Sciatic nerve (tissue), 2 donors: Measurements from ENCODE around the gene HYAL2. TPM values are rescaled to one million over a fixed set of nuclear protein-coding genes. Genes with fewer than 3 reads are reported as not detected.

ENCODE experiments used
- ATAC-seq: fragments of 200-7000 bp; cut with Tn5 transposase; one replicate; pipeline ENCODE4 v1.9.1; 2020; ENCODE audit warnings: mild to moderate bottlenecking, moderate library complexity
- DNase-seq: peaks from one replicate; pipeline ENCODE4 v3.0.0-alpha.2; 2020; ENCODE audit warnings: low spot score
- intact Hi-C: fragments of 100-400 bp; cut with DNase I; formaldehyde crosslinking; loops from one replicate; pipeline ENCODE4 v1.14.2; 2022
- total RNA-seq: library from RNA; stranded (reverse); fragmentation: NEBNext Ultra II Directional; extraction: Animal tissue kit (Norgen Biotek cat#: 25700); gene quantifications from one replicate; pipeline ENCODE4 v1.2.1, GENCODE V29; 2021
- donor health status: DM: no; HTN: no; CAD: no.
- donor health status: DM: no; HTN: no; CAD: no.

Gene HYAL2
- total RNA-seq, 1 donor from 2014 or later = 48.8 TPM

DNA sequence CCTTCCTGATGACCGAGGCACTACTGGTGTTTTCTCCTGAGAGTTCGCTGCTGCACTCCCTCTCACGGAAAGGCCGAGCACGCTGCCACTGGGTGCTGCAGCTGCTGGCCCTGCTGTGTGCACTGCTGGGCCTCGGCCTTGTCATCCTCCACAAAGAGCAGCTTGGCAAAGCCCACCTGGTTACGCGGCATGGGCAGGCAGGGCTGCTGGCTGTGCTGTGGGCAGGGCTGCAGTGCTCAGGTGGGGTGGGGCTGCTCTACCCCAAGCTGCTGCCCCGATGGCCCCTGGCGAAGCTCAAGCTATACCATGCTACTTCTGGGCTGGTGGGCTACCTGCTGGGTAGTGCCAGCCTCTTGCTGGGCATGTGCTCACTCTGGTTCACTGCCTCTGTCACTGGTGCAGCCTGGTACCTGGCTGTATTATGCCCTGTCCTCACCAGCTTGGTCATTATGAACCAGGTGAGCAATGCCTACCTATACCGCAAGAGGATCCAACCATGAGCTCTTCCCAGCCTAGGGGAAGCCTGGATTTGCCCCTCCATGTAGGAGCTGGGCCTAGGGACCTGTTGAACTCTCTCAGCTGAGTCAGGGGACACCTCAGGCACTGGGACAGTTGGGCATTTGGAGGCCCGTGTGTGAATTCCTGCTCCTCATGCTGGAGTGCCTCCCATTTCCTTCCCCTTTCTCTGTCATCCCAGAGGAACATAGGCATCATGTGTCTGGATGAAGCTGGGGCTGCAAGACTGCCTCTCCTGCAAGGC, 30.9 kb upstream of the HYAL2 start:
- no peak for DNase-seq
- intact Hi-C loops = no loop called here
- no peak for ATAC-seq

DNA sequence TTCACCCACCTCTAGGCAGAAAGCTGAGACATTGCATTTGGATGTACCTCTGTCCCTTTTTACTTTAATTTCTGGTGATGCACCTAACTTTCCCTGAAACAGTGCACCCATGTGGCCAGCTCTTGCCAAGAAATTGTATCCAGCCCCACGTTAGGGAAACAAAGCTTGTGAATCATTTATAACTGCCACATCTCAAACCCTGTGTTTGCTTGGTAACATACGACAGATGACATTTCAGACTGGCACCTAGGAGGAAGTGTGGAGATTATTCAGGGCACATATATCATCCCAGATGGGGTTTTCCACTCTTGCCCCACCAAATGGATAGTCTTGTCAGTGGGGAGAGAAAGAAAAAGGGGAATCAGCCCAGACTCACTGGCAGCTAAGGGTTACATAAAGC, 30.2 kb upstream of the HYAL2 start:
- ATAC-seq (no peak), DNase-seq (no peak)
- intact Hi-C loops = no loop called here

DNA sequence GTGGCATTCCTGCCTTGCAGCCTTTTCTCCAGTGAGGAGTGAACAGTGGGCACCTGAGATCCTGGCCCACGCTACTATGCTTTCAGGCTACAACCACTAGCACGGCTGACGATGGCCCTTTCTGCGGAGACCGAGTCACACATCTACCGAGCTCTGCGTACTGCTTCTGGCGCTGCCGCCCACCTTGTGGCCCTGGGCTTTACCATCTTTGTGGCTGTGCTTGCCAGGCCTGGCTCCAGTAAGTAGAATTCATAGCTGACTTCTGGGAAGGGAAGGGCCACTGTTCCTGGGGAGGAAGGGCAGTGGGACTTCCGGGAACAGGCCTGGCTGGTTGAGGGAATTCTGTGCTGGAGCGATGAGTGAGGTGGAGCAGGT, 28.8 kb upstream of the HYAL2 start:
- DNase-seq (no peak), ATAC-seq (no peak)
- intact Hi-C loops = no loop called here

DNA sequence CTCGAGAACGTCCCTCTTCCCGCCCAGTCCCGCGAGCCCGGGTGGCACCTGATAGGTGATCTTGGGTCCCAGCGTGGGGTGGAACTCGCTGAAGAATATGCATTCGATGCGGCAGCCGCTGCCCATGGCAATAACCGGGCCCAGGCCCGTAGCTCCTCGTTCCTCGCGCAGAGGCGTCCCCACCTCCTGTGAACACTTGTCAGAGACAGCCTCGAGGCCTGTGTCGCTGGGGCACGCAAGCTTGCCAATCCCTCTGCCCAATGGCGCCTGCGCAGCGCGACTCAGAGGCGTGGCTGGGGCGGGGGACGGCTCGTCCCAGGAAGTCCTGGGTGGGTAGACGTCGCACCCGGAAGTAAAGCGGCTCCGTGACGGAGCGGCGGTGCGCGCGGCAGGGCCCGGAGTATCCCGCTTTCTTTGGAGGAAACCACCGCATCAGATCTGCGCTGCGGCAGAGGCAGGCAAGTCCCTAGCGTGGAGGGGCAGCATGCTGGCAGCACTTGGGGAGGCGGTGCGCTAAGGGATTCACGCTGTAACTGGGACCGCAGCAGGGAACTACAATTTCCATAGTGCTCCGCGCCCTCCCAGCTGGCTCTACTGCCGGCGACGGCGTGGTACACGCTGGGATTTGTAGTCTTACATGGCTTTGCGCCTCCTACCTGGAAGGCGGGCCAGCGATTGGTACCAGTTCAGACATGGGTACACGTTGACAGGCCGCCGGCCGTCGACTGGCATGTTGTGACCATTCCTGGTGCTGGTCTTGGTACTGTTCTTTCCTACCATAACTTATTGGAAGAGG, 28.2 kb upstream of the HYAL2 start, which contains the start of the genes CYB561D2 and NPRL2:
TSS of gene CYB561D2 (plus strand) at position 336 of the 796 bp plus-strand sequence. CDS start 572 bp downstream, outside the sequence.
TSS of gene NPRL2 (minus strand) at position 249 of the 796 bp plus-strand sequence. CDS start at position 126, 123 bp downstream.
- DNase-seq = peak; percentile 98
- ATAC-seq = peak; percentile 96
- intact Hi-C loops = no loop called here

DNA sequence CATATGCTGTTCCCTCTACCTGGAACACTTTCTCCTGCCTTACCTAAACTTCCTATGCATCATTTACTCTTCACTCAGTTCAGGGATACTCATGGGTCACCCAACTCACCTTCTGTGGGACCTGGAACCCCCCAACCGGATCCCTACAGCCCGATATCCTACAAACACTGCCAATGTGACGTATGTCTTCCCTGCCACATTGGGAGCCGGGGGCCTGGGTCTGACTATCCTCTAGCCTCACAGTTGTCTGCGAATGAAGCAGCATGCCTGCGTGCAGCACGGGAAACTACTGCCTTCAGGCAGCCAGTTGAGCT, 27.6 kb upstream of the HYAL2 start:
- intact Hi-C loops = no loop called here

DNA sequence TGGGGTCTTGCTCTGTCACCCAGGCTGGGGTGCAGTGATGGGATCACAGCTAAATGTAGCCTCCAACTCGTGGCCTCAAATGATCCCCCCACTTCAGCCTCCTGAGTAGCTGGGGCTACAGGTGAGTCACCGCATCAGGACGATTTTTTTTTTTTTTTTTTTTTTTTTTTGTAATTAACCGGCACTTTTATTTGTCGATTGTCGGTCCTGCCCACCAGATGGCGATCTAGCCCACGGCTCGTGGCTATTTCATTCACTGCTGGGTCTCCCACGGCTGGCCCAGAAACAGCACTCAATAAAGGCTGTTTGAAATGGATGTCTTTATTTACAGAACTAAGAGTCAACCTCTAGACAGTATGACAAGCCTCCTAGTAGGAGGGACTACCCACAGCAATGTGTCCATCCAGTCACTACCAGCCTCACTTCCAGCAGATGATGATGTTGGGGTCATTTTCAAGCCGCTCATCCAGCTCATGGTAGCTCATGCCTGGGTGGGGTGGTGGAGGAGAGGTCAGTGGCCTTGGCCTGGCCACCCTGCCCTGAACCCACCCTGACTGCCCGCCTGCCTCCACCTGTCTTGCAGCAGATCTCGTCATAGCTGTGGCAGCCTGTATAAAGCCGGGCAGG, 24.8 kb upstream of the HYAL2 start:
- no peak for ATAC-seq
- peak; percentile 86 for DNase-seq
- intact Hi-C loops = loop anchor here (5.0 kb wide), 1 partner anchor 195 kb away; no protein-coding TSS in a partner anchor

More for the DNA sequence above, 27.6 kb upstream of the HYAL2 start:
- no peak for ATAC-seq
- DNase-seq = no peak

DNA sequence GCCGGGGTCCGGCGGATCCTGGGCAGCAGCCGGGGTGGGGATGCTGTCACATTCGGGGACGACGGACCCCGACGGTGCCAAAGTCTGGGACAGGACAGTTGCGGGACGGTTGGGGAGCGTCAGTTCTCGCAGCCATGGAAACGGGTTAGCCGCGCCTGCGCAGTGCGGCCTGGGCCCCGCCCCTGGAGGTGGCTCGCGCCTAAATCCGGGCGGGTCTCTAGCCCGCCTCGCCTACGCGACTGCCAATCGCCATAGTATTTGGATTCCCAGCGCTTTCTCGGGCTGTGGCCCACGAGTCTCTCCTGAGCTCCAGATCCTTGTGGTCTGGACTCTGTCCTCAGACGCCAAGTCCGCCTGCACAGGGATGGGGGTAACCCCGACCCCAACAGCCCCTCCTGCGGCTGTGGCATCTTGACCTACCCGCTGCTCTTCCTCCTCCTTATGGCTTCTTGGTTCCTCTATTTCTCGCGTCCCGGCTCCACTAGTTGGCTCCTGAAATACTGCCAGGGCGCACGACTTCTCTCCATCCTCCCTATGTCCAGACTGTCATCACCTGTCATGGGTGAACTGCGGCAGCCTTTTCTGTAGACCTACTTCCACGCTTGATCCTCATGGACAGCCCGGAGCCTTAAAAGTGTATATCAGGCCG, 23.2 kb upstream of the HYAL2 start, which contains the start of gene ZMYND10:
TSS of gene ZMYND10 (minus strand) at position 147 of the 649 bp plus-strand sequence. CDS start 153 bp downstream, outside the sequence.
- intact Hi-C loops = loop anchor here (5.0 kb wide), 1 partner anchor 197 kb away; no protein-coding TSS in a partner anchor
- ATAC-seq (peak; percentile 49), DNase-seq (peak; percentile 85)

DNA sequence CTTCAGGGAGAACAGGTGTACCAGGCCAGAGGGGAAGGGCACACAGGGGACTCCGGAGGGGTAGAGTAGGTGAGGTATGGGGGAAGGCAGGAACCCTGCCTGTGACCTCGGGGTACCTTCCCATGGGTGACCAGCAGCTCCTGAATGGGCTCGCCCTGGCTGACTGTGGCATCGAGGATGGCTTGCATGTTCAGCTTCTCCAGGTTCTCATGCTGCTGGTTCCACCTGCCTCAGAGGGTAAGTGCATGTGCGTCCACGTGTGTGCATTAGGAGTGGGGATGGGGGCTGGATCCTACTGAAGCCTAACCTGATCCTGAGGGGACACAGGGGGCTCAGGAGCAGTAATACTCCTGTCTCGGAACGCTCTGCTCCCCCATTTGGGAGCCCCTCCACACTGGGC, 22.5 kb upstream of the HYAL2 start:
- intact Hi-C loops = loop anchor here (5.0 kb wide), 1 partner anchor 197 kb away; no protein-coding TSS in a partner anchor
- ATAC-seq (no peak), DNase-seq (no peak)

DNA sequence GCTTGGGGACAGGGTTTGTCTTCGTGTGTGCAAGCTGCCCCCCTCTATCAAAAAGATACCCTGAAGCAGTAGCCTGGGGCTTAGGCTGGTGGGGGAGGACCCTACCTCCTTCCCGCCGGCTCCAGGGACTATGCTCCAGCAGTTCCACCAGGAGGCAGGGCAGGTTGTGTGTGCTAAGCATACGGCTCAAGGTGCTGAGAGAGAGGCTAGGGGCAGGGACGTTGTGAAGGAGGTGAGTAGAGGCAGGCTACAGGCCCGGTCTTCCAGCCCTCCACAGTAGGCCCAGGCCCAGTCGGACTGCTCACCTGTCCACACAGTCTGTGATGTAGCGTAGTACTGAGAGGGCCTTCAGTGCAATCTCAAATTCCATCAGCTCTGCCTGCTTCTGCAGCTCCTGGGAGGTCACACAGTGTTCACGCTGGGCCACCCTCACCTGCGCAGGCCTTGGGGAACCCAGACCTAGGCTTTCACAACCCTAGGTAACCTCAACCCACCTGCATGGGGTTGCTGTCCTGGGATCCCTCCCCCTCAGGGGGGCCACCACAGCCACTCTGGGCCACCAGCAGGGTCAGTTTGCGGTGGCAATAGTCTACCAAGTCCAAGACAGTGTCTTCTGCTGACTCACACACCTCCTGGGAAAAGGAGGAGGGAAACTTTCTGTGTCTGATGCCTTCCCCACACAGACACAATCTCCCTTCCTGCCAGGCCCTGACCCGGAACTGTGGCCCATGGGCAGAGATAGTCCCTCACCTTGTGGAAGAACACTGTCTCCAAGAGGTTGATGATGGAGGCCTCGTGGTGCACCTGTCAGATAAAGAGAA, 20.5 kb upstream of the HYAL2 start:
- DNase-seq = no peak
- intact Hi-C loops = no loop called here
- ATAC-seq = no peak

DNA sequence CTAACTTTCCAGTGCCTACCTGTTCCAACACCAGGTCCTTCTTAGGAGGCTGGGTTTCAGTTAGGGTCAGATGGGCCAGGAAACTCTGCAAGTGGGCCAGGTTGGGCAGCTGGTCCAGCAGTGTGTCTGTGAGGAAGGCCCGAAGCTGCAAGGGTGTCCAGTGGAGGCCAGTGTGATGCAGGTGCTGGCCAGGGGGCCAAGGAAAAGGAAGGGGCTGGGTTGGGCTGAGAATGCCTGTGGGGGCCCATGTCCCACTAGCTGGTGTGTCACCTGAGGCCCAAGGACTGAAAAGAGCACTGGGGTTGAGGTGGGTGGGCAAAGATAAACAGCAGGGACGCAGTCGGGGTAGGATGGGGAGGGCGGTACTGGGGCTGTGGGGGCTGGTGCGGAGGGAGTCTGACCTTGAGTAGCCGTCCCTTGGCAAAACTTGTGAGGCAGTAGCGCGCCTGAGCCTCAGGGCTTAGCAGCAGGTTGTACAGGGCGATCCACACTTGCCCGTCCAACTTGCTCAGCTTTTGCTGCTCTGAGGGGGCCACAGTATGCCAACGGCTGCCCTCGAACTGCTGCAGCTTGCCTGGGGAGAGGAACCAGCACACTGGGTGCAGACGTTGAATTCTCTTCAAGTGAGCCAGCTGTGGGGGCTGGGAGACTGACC, 19.6 kb upstream of the HYAL2 start:
- DNase-seq = no peak
- intact Hi-C loops = no loop called here

DNA sequence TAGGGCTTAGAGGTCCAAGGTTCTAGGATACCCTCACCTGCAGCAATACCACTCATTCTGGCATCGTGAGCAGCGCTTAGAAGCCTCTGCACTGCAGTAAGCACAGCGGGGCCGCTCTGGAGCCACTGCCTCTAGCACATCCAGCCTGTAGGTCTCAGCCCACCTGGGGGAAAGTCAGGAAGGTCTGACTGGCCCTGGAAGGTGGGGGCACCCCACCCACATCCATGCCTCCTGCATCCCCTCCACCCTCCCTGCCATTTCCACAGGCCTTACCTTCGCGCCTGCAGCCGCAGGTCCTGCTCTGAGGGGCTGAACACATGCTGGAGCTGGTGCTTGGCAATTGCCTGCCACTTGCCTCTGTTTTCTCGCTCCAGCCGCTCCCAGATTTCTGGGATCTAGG, 19.0 kb upstream of the HYAL2 start:
- ATAC-seq (no peak), DNase-seq (no peak)
- intact Hi-C loops = no loop called here

More for the DNA sequence above, 19.6 kb upstream of the HYAL2 start:
- no peak for ATAC-seq

DNA sequence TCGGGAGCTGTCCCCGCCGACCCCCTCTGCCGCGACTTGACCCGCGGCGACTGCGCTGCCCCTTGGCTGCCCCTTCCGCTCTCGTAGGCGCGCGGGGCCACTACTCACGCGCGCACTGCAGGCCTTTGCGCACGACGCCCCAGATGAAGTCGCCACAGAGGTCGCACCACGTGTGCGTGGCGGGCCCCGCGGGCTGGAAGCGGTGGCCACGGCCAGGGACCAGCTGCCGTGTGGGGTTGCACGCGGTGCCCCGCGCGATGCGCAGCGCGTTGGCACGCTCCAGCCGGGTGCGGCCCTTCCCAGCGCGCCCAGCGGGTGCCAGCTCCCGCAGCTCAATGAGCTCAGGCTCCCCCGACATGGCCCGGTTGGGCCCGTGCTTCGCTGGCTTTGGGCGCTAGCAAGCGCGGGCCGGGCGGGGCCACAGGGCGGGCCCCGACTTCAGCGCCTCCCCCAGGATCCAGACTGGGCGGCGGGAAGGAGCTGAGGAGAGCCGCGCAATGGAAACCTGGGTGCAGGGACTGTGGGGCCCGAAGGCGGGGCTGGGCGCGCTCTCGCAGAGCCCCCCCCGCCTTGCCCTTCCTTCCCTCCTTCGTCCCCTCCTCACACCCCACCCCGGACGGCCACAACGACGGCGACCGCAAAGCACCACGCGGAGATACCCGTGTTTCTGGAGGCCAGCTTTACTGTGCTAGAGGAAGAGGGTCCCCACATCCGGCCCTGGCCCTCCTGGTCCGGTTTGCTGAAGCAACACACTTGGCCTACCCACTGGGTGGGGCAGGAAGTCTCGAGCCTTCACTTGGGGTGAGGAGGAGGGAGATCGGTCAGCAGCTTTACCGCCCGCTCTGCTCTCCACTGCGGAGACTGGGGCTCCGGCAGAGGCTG, 18.1 kb upstream of the HYAL2 start, which contains the start of gene RASSF1:
TSS of gene RASSF1 (minus strand) at position 389 of the 882 bp plus-strand sequence. CDS start at position 358, 31 bp downstream.
- DNase-seq = peak; percentile 90
- peak; percentile 55 for ATAC-seq
- intact Hi-C loops = no loop called here

DNA sequence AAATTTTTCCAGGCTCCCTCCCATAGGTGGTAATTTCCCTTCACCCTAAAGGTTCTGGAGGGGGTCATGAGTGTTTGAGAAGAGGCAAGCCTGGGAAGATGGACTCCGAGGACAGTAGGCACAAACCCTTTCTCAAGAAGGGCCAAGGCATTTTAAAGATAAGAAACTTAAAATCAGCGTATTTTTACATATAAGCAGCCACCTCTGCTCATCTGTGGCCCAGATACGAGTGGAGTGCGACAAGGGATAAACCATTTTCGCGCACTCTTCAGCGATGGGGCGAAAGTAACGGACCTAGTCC, 17.6 kb upstream of the HYAL2 start:
- ATAC-seq = no peak
- DNase-seq = no peak
- intact Hi-C loops = no loop called here

DNA sequence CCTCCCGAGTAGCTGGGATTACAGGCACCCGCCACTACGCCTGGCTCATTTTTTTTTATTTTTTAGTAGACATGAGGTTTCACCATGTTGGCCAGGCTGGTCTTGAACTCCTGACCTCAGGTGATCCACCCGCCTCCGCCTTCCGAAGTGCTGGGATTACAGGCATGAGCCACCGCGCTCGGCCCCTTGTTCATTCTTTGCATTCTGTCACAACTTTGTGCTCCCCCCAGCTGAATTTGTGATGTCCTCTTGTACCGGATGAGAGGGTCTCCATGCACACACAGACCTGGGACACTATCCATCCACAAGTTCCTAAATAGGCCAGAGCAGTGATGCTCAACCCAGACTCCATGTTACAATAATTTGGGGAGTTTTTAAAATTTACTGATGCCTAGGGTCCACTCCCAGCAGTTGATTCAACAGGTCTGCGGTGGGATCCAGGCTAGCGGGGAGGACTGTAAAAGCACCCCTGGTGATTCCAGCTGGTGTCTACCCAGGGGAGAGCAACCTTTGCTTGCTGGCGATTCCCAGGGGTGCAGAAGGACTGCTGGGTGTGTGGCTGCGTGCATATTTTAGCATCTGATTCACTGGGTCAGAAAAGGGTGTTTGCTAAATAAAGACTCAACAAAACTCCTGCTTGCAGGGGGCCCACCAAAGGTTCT, 17.1 kb upstream of the HYAL2 start:
- ATAC-seq = no peak
- intact Hi-C loops = no loop called here

DNA sequence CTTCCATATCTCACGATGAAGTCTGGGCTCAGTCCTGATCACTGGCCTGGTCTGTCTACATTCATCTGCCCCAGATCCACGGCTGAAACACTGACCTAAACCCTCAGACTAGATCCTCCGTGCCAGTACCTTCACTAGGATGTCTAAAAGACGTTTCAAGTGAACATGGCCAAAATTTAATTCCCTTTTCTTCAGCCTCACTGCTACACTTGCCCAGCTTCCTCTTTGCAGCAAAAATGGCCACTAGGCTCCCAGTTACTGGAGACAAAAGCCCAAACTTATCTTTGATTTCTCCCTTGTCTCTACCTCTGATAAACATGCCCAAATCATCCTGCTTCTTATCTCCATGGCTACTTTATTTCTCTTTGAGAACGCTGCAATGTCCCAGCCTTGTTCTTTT, 16.4 kb upstream of the HYAL2 start:
- intact Hi-C loops = no loop called here
- ATAC-seq = no peak
- no peak for DNase-seq

More for the DNA sequence above, 17.1 kb upstream of the HYAL2 start:
- no peak for DNase-seq

DNA sequence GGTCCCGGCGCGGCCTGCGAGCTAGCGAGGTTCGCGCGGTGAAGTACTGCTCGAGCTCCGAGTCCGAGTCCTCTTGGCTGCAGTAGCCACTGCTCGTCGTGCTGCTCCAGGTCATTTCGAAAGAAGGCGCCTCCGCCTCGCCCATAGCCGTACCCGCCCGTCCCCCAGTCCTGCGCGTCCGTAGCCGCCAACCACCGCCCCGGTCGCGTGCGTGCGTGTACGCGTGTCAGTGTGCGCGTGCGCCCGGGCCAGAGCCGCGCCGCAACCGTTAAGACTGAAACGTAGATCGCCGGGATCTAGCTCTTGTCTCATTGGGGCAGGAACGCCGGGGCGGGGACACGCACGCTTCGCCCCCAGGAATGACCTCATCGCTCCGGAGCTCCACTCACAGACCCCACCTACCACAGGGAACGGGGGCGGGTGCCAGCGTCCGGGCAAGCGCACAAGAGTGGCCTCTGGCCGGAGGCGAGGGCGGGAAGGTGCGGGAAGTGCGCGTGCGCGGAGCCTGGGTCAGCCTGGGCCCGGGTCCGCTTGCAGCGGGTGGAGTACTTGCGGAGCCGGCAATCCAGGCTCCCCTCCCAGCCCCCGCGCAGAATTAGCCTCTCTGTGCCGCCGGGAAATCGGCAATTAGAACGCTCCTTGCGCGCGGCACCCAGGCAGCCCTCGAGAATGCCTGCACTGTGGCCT, 14.8 kb upstream of the HYAL2 start:
- DNase-seq (peak; percentile 100), ATAC-seq (peak; percentile 92)
- intact Hi-C loops = no loop called here
